Measurements from ENCODE around the gene UBE4A.
A peak's percentile ranks its signal among the peaks of the same experiment; 100 is the strongest.

UBE4A gene

GRCh38 chr11:118430956-118431355, 71.6 kb downstream of the UBE4A start:
- Histone ChIP-seq H3K27ac (ENCODE audit: low read depth, low read length, poor library complexity, severe bottlenecking) (no peak overlapping the region), H3K36me3 (ENCODE audit: insufficient read depth, low read length) (no peaks in the 10 kb centered on the region), H3K27me3 (ENCODE audit: insufficient read depth, low read length) (no peaks in the 10 kb centered on the region), H3K9ac (ENCODE audit: low read length) (no peak overlapping the region), H4K20me1 (ENCODE audit: insufficient read depth, low read length) (no peaks in the 10 kb centered on the region), H3K9me2 (ENCODE audit: low read depth, low read length) (no peaks in the 10 kb centered on the region), H3K4me3 (ENCODE audit: low read depth, low read length, poor library complexity, severe bottlenecking) (no peak overlapping the region), H3K4me2 (ENCODE audit: low read length) (no peak overlapping the region), H3K4me1 (ENCODE audit: insufficient read depth, low read length, severe bottlenecking) (peaks cover 8% of the 10 kb centered on the region), H3K9me3 (ENCODE audit: low read length) (no peaks in the 10 kb centered on the region), H3K79me2 (ENCODE audit: insufficient read depth, low read length) (no peaks in the 10 kb centered on the region), H2AFZ (ENCODE audit: low read length) (no peak overlapping the region), H3F3A (ENCODE audit: insufficient read depth, low read length) (no peaks in the 10 kb centered on the region)
- no peak for TF ChIP-seq CTCF (IDR thresholded peaks at IDR 0.05; ENCODE audit: low read length)
- TF ChIP-seq EZH2 (IDR thresholded peaks at IDR 0.05; ENCODE audit: borderline replicate concordance, low read length) = no peak

GRCh38 chr11:118434123-118434552, 74.7 kb downstream of the UBE4A start:
- Histone ChIP-seq H3K4me3 (ENCODE audit: low read depth, low read length, poor library complexity, severe bottlenecking) (peak overlapping the region; percentile 88), H3K9ac (ENCODE audit: low read length) (peak overlapping the region; percentile 79; the same call in 1 of the 2 replicates), H3K27me3 (ENCODE audit: insufficient read depth, low read length) (no peaks in the 10 kb centered on the region), H4K20me1 (ENCODE audit: insufficient read depth, low read length) (no peaks in the 10 kb centered on the region), H3K79me2 (ENCODE audit: insufficient read depth, low read length) (peaks cover 24% of the 10 kb centered on the region), H3K4me2 (ENCODE audit: low read length) (peak overlapping the region; percentile 99), H2AFZ (ENCODE audit: low read length) (no peak overlapping the region), H3K4me1 (ENCODE audit: insufficient read depth, low read length, severe bottlenecking) (peaks cover 22% of the 10 kb centered on the region), H3K9me3 (ENCODE audit: low read length) (no peaks in the 10 kb centered on the region), H3F3A (ENCODE audit: insufficient read depth, low read length) (no peaks in the 10 kb centered on the region), H3K9me2 (ENCODE audit: low read depth, low read length) (no peaks in the 10 kb centered on the region), H3K36me3 (ENCODE audit: insufficient read depth, low read length) (no peaks in the 10 kb centered on the region), H3K27ac (ENCODE audit: low read depth, low read length, poor library complexity, severe bottlenecking) (no peak overlapping the region)
- TF ChIP-seq CTCF (IDR thresholded peaks at IDR 0.05; ENCODE audit: low read length) (no peak), EZH2 (IDR thresholded peaks at IDR 0.05; ENCODE audit: borderline replicate concordance, low read length) (no peak)

GRCh38 chr11:118434553-118435289, 75.3 kb downstream of the UBE4A start:
- Histone ChIP-seq H3K27ac (ENCODE audit: low read depth, low read length, poor library complexity, severe bottlenecking) (peak overlapping the region; percentile 91), H3K36me3 (ENCODE audit: insufficient read depth, low read length) (no peaks in the 10 kb centered on the region), H3K9me3 (ENCODE audit: low read length) (no peaks in the 10 kb centered on the region), H3K79me2 (ENCODE audit: insufficient read depth, low read length) (peaks cover 30% of the 10 kb centered on the region), H3K27me3 (ENCODE audit: insufficient read depth, low read length) (no peaks in the 10 kb centered on the region), H3K9me2 (ENCODE audit: low read depth, low read length) (no peaks in the 10 kb centered on the region), H3K4me2 (ENCODE audit: low read length) (peak overlapping the region; percentile 99), H3F3A (ENCODE audit: insufficient read depth, low read length) (no peaks in the 10 kb centered on the region), H3K9ac (ENCODE audit: low read length) (peak overlapping the region; percentile 79), H2AFZ (ENCODE audit: low read length) (no peak overlapping the region), H4K20me1 (ENCODE audit: insufficient read depth, low read length) (no peaks in the 10 kb centered on the region), H3K4me3 (ENCODE audit: low read depth, low read length, poor library complexity, severe bottlenecking) (peak overlapping the region; percentile 88), H3K4me1 (ENCODE audit: insufficient read depth, low read length, severe bottlenecking) (peaks cover 28% of the 10 kb centered on the region)
- TF ChIP-seq CTCF (IDR thresholded peaks at IDR 0.05; ENCODE audit: low read length) (0 out of 2 replicates have a peak, but pooled peaks have one; percentile 4), EZH2 (IDR thresholded peaks at IDR 0.05; ENCODE audit: borderline replicate concordance, low read length) (no peak)

All from OCI-LY1 (cell line).